ENCODE data around the gene RCSD1.

DNA sequence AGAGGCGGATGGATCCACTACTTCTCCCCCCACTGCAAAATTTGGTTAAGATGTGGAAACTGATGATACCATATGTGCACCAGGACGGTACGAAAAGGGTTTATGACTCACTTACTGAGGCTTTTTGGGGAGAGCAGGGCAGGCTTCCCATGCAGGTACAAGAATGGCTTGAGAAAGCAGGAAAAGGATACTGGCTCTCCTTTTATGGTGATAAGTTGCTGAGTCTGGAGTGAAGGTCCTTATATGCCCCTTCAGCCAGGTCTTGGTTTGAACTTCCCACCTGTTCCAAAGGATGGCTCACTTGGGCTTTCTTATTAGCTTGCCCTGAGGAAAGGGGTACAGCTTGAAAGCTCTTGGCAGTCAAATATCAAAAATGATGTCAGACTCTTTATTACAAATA is 114.9 kb downstream of the RCSD1 start:
- TF ChIP-seq, protein P1, sequence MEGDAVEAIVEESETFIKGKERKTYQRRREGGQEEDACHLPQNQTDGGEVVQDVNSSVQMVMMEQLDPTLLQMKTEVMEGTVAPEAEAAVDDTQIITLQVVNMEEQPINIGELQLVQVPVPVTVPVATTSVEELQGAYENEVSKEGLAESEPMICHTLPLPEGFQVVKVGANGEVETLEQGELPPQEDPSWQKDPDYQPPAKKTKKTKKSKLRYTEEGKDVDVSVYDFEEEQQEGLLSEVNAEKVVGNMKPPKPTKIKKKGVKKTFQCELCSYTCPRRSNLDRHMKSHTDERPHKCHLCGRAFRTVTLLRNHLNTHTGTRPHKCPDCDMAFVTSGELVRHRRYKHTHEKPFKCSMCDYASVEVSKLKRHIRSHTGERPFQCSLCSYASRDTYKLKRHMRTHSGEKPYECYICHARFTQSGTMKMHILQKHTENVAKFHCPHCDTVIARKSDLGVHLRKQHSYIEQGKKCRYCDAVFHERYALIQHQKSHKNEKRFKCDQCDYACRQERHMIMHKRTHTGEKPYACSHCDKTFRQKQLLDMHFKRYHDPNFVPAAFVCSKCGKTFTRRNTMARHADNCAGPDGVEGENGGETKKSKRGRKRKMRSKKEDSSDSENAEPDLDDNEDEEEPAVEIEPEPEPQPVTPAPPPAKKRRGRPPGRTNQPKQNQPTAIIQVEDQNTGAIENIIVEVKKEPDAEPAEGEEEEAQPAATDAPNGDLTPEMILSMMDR (IDR thresholded peaks at IDR 0.05; ENCODE audit: poor library complexity), result no peak
- TF ChIP-seq EZH2 (IDR thresholded peaks at IDR 0.05; ENCODE audit: borderline replicate concordance), result no peak
- no peak for TF ChIP-seq EZH2phosphoT487 (IDR thresholded peaks at IDR 0.05; ENCODE audit: low read depth, severe bottlenecking, unreplicated experiment)

Data from hepatocyte (in vitro differentiated cells).